22Rv1 (cell line): ENCODE results near the gene THADA.

ENCODE experiments used
- ZFX ChIP-seq: fragments of 450-650 bp; IDR thresholded peaks from 2 replicates; pipeline ENCODE4 v1.6.1; 2017; ENCODE audit warnings: antibody characterized with exemption, borderline replicate concordance
- TF ChIP-seq, protein P1 (sequence below): fragments of 450-650 bp; IDR thresholded peaks from 2 replicates; pipeline ENCODE4 v1.5.1; 2017; ENCODE audit warnings: mild to moderate bottlenecking

DNA sequence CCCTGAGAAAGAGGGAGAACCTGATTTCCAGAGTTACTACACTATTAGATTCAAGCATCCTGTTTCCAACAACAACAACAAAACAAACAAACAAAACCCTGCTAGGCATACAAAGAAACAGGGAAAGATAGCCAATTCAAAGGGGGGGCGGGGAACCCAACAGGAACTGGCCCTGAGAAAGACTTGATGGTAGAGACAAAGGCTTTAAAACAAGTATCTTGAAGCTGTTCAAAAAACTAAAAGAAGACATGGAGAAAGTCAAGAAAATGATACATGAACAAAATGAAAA is 147.1 kb downstream of the THADA start:
- TF ChIP-seq, protein P1, sequence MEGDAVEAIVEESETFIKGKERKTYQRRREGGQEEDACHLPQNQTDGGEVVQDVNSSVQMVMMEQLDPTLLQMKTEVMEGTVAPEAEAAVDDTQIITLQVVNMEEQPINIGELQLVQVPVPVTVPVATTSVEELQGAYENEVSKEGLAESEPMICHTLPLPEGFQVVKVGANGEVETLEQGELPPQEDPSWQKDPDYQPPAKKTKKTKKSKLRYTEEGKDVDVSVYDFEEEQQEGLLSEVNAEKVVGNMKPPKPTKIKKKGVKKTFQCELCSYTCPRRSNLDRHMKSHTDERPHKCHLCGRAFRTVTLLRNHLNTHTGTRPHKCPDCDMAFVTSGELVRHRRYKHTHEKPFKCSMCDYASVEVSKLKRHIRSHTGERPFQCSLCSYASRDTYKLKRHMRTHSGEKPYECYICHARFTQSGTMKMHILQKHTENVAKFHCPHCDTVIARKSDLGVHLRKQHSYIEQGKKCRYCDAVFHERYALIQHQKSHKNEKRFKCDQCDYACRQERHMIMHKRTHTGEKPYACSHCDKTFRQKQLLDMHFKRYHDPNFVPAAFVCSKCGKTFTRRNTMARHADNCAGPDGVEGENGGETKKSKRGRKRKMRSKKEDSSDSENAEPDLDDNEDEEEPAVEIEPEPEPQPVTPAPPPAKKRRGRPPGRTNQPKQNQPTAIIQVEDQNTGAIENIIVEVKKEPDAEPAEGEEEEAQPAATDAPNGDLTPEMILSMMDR = no peak
- TF ChIP-seq ZFX = no peak
